Caco-2 (cell line): ENCODE results near the gene CDK9. TPM values are rescaled to one million over a fixed set of nuclear protein-coding genes. Genes with fewer than 3 reads are reported as not detected.
A peak's percentile ranks its signal among the peaks of the same experiment; 100 is the strongest.

ENCODE experiments used
- BruUV-seq: library from RNA; stranded (reverse); fragments of 400-500 nt; replicated peaks from 2 replicates; lab custom pipeline; 2021; lab: Mats Ljungman, UMichigan
- CTCF ChIA-PET: fragments of 300-600 bp; sonication (Branson Sonifier 250); formaldehyde crosslinking; loops from one replicate; lab custom pipeline; 2022; ENCODE audit warnings: antibody characterized with exemption; lab: Charles Lee
- POLR2A ChIA-PET: fragments of 300-600 bp; sonication (Branson Sonifier 250); formaldehyde crosslinking; loops from one replicate; lab custom pipeline; 2022; ENCODE audit warnings: antibody characterized with exemption; lab: Charles Lee
- DNase-seq, 2 experiments: peaks; one replicate each; pipeline versions ENCODE4 v3.0.0 to v3.0.0-alpha.2; 2020 to 2022
- H3K27me3 ChIP-seq: replicated peaks from 2 replicates; pipeline ENCODE4 v1.6.0; 2011; ENCODE audit warnings: low read length; ENCODE audit not compliant: control insufficient read depth, insufficient read depth
- H3K36me3 ChIP-seq: 2 replicates; pipeline ENCODE4 v1.5.1; 2011; ENCODE audit warnings: low read length; ENCODE audit not compliant: control insufficient read depth, insufficient read depth
- H3K4me1 ChIP-seq: fragments of 250-450 bp; sonication (Bioruptor Pico); 2 replicates; pipeline ENCODE4 v1.5.1; 2020; ENCODE audit warnings: mild to moderate bottlenecking
- H3K4me3 ChIP-seq: 2 replicates; pipeline ENCODE4 v1.5.1; 2011; ENCODE audit warnings: low read depth, mild to moderate bottlenecking, control low read depth, low read length
- H3K9me3 ChIP-seq: fragments of 250-450 bp; sonication (Bioruptor Pico); 2 replicates; pipeline ENCODE4 v1.5.1; 2020; ENCODE audit warnings: mild to moderate bottlenecking, moderate library complexity
- H3K27ac Mint-ChIP-seq: one replicate; pipeline ENCODE4 v1.8.0; 2022; ENCODE audit warnings: mixed read lengths; ENCODE audit not compliant: unreplicated experiment
- H3K27me3 Mint-ChIP-seq: one replicate; pipeline ENCODE4 v1.8.0; 2022; ENCODE audit warnings: mixed read lengths; ENCODE audit not compliant: insufficient read depth, unreplicated experiment
- H3K36me3 Mint-ChIP-seq: one replicate; pipeline ENCODE4 v1.8.0; 2022; ENCODE audit warnings: mild to moderate bottlenecking, mixed read lengths; ENCODE audit not compliant: insufficient read depth, unreplicated experiment
- H3K4me1 Mint-ChIP-seq: one replicate; pipeline ENCODE4 v1.8.0; 2022; ENCODE audit warnings: low read depth, mixed read lengths; ENCODE audit not compliant: unreplicated experiment
- H3K4me3 Mint-ChIP-seq: one replicate; pipeline ENCODE4 v1.8.0; 2022; ENCODE audit warnings: mild to moderate bottlenecking, moderate library complexity, mixed read lengths; ENCODE audit not compliant: unreplicated experiment
- H3K9me3 Mint-ChIP-seq: one replicate; pipeline ENCODE4 v1.8.0; 2022; ENCODE audit warnings: mixed read lengths; ENCODE audit not compliant: unreplicated experiment
- CTCF ChIP-seq, 2 experiments: fragments of 200-600 bp in 1 of 2; IDR thresholded peaks; 1 replicate in 1 of 2; 2 replicates in 1 of 2; pipeline versions ENCODE4 v1.5.1 to v1.8.0; 2011 to 2022; ENCODE audit warnings: antibody characterized with exemption in 1 of 2, control low read depth in 1 of 2, inconsistent platforms in 1 of 2, low read depth in 1 of 2, low read length in 1 of 2, mild to moderate bottlenecking in 1 of 2, moderate library complexity in 1 of 2; ENCODE audit not compliant: insufficient read depth in 1 of 2, severe bottlenecking in 1 of 2, unreplicated experiment in 1 of 2
- intact Hi-C: fragments of 100-400 bp; cut with micrococcal nuclease; formaldehyde crosslinking; loops from one replicate; pipeline ENCODE4 v1.10.0; 2022; ENCODE audit not compliant: unreplicated experiment
- total RNA-seq: library from RNA; stranded (reverse); gene quantifications from 2 replicates; pipeline ENCODE4 v1.2.3, GENCODE V29; 2022

CDK9 gene
- total RNA-seq, 1 experiment from 2014 or later, result 48.2 TPM

- CTCF ChIA-PET, result interaction anchor here (2.8 kb wide), 1 partner anchor 20 kb away, joined by 10 read pairs; the partner anchor contains the start of gene TOR2A
- H3K36me3 Mint-ChIP-seq, result peaks cover 5% of the 10 kb centered on the region
- Histone ChIP-seq H3K9me3 (no peaks in the 10 kb centered on the region), H3K27me3 (peaks cover 2% of the 10 kb centered on the region), H3K4me1 (0 out of 2 replicates have a peak, but pooled peaks cover 3% of the 10 kb centered on the region), H3K36me3 (no peaks in the 10 kb centered on the region), H3K4me3 (peak overlapping the region; percentile 14)
- H3K4me1 Mint-ChIP-seq, result no peaks in the 10 kb centered on the region
- H3K27ac Mint-ChIP-seq, result no peak overlapping the region
- H3K9me3 Mint-ChIP-seq, result no peaks in the 10 kb centered on the region
- POLR2A ChIA-PET, result no interaction called here
- BruUV-seq, result no TSS peak
- TF ChIP-seq CTCF (IDR thresholded peaks at IDR 0.05; ENCODE audit: insufficient read depth in 1 of 2, low read depth in 1 of 2, low read length in 1 of 2, severe bottlenecking in 1 of 2, unreplicated experiment in 1 of 2), result no peak
- intact Hi-C loops, result no loop called here
- H3K4me3 Mint-ChIP-seq, result peak overlapping the region; percentile 24
- no peak for DNase-seq
- H3K27me3 Mint-ChIP-seq, result peaks cover 18% of the 10 kb centered on the region
These were observed 31.5 kb upstream of the CDK9 start for GRCh38 chr9:127754099-127755060.

- no peaks in the 10 kb centered on the region for H3K4me1 Mint-ChIP-seq
- no peaks in the 10 kb centered on the region for H3K36me3 ChIP-seq
- no peak overlapping the region for H3K4me3 Mint-ChIP-seq
- ChIA-PET CTCF (interaction anchor here (2.8 kb wide), 1 partner anchor 21 kb away, joined by 10 read pairs; the partner anchor contains the start of gene TOR2A), POLR2A (no interaction called here)
- DNase-seq, result no peak
- intact Hi-C loops, result no loop called here
- no peak for TF ChIP-seq CTCF (IDR thresholded peaks at IDR 0.05; ENCODE audit: insufficient read depth in 1 of 2, low read depth in 1 of 2, low read length in 1 of 2, severe bottlenecking in 1 of 2, unreplicated experiment in 1 of 2)
- 0 out of 2 replicates have a peak, but pooled peaks cover 3% of the 10 kb centered on the region for H3K4me1 ChIP-seq
- H3K27ac Mint-ChIP-seq, result no peak overlapping the region
- peaks cover 5% of the 10 kb centered on the region for H3K36me3 Mint-ChIP-seq
- H3K27me3 Mint-ChIP-seq, result peaks cover 18% of the 10 kb centered on the region
- H3K27me3 ChIP-seq, result peaks cover 2% of the 10 kb centered on the region
- BruUV-seq, result no TSS peak
- peak overlapping the region; percentile 14 for H3K4me3 ChIP-seq
- no peaks in the 10 kb centered on the region for H3K9me3 ChIP-seq
- H3K9me3 Mint-ChIP-seq, result no peaks in the 10 kb centered on the region
These were observed 30.5 kb upstream of the CDK9 start for GRCh38 chr9:127755061-127756060.
